Skin of body (tissue), 2 donors: ENCODE measurements around the gene BATF3. TPM values are rescaled to one million over a fixed set of nuclear protein-coding genes. Genes with fewer than 3 reads are reported as not detected.
A peak's percentile ranks its signal among the peaks of the same experiment; 100 is the strongest.

Experiments
- DNase-seq: peaks from one replicate; lab custom pipeline; 2025; lab: John Stamatoyannopoulos, UW
- total RNA-seq: library from RNA; depleted of rRNA; stranded (reverse); fragments of >200 nt; gene quantifications from one replicate; pipeline ENCODE4 v1.2.3, GENCODE V29; 2014

The BATF3 gene
- total RNA-seq, 1 donor from 2014 or later = 1.6 TPM

- no peak for DNase-seq
These were observed 15.0 kb downstream of the BATF3 start for GRCh38 chr1:212684521-212685090.

DNA sequence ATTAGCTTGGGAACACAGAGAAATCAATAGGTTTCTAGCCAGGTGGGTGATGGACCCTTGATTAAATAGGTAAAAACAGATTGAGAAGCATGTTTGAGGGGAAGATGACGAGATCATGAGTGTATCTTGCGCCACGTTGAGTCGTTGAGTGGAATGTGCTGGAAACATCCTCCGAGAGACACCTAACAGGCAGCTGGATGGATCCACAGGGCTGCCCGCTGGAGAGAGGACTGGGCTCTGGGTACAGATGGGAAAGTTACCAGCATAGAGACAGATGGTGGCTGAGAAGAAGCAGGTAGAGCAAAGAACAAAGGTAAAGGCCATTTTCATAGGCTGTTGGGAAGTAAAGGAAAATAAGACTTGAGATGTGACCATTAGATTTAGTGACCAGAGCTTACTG is 15.6 kb downstream of the BATF3 start:
- DNase-seq = no peak

DNA sequence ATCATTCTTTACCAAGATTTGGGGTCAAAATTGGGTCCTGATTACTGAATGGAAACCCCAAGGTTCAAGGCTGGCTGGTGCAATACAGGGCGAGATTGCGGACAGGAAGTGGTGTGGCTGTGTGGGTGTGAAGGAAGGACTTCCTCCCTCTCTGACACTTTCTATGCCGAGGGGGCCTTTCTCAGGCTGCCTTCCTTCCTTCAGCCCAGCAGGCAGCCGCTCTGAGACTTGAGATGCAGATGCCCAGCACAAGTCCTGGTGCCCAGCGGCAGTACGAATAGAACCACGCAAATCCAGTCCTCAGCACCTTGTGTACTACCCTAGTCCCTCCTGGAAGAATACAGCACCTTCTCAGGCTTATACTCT is 16.3 kb downstream of the BATF3 start:
- DNase-seq = no peak

DNA sequence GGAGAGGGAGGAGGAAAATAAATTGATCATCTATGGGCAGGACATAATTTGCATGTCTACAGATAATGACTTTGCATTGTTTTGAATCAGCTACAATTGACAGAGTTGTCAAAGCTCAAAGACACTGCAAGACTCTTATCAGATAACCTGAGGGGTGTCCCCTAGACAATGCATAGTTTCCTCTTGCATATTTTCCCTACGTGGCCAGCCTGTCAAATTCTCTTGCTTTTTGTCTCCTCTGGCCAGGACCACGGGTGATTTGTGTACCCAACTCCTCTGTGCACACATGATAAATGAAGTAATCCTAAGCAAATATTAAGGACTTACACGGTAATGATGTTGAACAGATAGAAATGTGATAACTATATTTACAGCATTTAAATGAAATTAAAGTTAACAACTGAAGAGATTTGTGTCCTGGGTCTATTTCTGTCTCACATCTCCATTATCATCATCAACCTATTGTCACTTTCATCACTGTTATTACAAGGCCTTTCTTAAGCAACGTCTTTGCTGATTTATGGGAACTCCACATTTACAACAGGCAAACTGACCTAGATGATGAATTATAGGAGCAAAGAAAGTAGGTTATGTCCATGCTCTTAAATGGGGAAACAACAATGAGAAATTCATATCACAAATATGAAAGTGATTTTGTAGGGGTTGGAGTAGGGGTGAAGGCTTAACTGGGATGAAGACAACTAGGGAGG is 18.8 kb downstream of the BATF3 start:
- no peak for DNase-seq

GRCh38 chr1:212678456-212679410 is 20.9 kb downstream of the BATF3 start:
- DNase-seq = no peak

- no peak for DNase-seq
These were observed 22.1 kb downstream of the BATF3 start for GRCh38 chr1:212677573-212677972.

GRCh38 chr1:212677136-212677535 is 22.5 kb downstream of the BATF3 start:
- DNase-seq = no peak

DNA sequence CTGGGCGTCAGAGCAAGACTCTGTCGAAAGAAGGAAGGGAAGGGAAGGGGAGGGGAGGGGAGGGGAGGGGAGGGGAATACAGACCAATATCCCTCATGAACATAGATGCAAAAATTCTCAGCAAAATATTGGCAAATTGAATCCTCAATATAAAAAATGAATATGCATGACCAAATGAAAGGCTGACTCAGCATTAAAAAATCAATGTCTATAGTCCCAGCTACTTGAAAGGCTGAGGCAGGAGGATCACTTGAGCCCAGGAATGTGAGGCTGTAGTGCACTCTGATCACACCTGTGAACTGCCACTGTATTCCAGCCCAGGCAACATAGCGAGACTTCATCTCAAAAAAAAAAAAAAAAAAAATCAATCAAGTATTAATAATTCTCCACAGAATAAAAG is 24.0 kb downstream of the BATF3 start:
- DNase-seq = no peak

DNA sequence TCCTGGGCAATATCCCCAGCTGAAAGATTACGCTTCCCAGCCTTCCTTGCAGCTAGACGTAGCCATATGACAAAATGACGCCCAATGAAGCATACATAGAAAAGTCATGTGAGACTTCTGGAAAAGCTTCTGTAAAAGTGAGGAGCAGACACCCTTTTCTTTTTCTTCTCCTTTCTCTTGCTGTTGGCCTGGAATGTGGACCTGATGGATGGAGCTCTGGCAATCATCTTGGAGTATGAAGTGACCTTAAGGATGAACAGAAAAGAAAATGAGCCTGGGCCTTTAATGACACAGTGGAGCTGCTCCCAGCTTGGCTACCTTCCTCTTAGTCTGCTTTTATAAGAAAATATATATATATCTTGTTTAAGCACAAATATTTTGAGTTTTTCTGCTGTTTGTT is 24.8 kb downstream of the BATF3 start:
- no peak for DNase-seq

DNA sequence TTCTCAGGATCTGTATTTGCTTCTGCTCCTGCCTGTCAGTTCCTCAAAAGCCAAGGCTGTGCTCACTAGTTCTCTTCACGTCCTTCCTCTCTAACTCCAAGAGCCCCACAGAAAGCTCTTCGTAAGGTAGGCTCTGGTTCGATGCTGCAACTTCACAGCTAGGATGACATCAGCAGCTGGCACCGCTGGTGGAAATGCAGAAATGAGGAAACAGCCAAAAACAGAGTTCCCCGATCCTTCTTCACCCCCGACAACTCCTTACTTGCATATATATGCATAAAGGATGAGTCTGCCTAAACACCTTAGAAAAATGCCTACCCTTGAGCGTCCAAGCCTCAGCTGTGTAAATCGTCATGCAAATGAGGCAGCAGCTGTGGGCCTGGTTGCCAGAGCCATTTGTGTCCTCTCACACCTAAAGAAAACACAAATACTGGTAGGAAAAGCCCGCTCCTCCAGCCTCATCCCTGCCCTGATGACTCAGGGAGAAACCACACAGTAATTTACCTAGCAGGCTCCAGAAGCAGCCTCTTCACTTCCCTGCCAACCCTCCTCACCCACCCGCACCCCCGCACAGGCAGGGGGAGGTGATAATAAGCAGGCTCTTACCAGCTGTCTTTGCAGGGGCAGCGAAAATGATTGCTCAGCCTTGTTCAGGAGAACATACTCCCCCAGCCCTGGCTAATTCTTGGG is 28.2 kb downstream of the BATF3 start:
- no peak for DNase-seq

DNA sequence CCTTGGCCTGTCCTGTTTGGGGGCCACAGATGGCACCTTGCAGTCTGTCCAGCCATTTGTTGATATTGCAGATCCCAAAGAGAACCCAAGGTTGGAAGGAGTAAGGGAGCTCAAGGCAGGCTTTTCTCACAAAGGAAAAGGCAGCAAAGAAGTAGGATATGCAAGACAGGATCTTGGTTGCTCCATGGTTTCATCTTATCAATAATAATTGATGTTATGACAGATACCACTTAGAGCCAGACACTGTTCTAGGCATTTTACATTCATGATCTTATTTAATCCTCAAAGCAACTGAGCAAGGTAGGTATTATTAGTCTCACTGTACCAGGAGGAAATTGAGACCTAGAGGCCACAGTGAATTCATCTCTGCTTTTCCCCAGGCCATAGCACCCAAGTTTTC is 28.8 kb downstream of the BATF3 start:
- DNase-seq = no peak

DNA sequence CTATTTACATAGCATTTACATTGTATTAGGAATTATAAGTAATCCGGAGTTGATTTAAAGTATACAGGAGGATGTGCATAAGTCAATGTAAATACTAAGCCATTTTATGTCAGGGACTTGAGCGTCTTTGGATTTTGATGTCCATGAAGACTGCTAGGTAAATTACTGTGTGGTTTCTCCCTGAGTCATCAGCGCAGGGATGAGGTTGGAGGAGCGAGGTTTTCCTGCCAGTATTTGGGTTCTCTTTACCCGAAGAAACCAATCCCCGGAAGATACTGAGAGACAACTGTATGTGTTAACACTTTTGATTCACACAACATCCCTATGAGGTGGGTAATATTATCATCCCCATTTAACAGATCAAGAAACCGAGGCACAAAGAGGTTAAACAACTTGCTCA is 29.3 kb downstream of the BATF3 start:
- no peak for DNase-seq

DNA sequence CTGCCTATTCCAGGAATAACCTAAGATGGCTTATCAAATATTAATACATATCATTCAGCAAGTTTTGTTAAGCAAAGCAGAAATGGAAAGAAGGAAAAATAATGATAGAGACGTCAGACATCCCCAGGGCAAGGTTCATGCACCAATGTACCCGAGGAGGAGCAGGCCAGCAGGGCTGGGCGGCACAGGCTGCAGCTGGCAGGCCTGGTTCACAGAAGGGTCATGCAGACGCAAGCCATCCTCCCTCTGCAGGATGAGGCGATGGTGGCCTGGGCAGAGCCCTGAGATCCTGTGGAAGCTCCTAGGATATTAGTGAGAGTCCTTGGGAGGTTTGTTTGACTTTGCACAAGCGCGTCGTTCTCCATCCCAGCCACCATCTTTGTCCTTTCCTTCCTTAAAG is 30.0 kb downstream of the BATF3 start:
- DNase-seq = no peak

DNA sequence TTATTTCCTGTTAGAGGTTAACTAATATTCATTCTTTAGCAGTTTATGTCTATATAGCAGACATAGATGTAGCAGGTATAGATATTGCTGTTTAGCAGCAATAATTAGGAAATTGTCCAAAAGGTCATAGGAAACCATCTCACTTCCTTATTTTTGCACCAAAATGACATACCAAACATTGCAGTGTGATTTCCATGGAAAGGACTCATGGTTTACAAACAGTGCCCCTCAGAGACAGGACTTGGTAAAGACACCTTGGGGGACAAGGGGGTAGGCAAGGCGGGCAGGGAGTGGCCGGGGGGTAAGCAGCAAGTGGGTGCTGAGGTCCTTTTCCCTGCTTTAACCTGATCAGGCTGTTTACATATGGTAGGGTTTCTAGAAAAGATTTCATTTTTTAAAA is 30.5 kb downstream of the BATF3 start:
- no peak for DNase-seq

- DNase-seq = no peak
These were observed 31.2 kb downstream of the BATF3 start for GRCh38 chr1:212668477-212668876.

GRCh38 chr1:212667223-212668139 is 32.2 kb downstream of the BATF3 start:
- peak; percentile 89 for DNase-seq

DNA sequence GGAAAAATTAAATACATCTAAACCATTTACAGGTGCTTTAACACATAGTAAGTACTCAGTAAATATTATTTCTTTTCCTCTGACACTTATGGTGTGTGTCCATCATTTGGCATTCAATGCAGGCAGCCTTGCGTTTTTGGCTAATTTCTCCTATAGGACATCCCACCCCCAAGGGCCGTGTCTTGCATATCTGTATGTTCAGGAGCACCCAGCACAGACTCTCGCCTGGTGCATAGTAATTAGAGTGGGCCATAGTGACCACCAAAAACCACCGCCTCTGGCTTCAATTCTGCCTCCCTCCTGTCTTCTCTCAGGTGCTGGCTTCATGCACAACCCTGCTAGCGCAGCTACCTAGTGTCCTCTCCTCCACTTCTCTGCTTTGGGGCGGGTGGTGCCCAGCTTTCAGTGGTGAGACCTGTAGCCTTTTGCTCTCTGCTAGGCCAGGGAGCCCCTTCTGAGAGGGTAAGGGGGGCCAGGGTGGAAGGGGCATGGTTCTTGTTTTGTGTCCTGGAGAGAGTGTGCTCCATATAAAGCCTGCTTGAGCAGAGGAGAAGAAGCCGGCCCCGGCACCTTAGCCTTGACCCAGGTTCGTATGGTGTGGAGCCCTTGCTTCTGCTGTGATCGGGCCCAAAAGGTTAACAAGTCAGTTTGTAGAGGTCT is 33.4 kb downstream of the BATF3 start:
- no peak for DNase-seq

DNA sequence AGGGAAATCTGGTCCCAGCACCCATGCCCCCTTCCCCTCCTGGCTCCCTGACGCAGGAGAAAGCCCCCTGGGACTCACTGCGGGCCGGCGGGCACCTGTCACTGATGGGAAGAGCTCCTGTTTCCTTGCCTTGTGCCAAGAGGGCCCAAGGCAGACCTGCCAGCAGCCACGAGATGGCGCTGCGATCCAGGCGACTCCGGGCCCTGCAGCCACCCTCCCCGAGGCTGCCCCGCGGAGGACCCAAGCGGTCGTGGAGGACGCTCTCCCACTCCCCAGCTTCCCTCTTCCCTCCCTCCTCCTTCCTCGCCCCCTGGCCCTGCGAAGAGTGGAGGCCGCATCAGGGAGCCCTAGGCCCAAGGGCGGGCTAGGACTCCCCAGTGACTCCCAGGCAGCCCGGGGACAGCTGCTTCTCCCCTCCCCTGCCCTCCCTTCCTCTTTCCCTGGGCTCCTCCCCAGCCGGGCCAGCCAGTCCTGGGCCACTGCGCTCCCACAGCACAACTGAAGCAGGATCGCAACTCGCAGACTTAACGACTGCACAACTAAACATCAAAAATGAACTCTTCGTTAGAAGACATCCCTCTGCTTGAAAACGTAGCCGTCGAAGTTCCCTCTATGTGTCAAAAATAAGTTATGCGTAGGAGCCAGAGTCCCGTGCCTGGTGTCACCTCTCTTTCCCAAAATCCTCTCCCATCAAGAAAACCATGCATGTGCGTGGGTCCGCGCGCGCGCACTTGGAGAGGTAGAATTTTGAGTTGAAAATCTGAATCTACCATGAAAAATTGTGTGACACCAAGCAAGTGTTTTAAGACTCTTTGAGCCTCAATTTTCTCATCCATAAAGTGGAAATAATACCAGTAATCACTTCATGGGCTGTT is 34.2 kb downstream of the BATF3 start:
- peak; percentile 72 for DNase-seq
